CD4-positive, alpha-beta T cell treated with Interleukin-17A for 1 hour (primary cell): ENCODE data around the gene TTC1.
"Not testable (repeated sequence)": the region's sequence is repeated elsewhere in the genome, so short reads cannot be mapped to it uniquely, and the experiment has no call there.

Source experiments
- DNase-seq: peaks from one replicate; pipeline ENCODE4 v3.0.0-alpha.2; 2020

Gene TTC1

GRCh38 chr5:160044391-160044804 lies 35.5 kb downstream of the TTC1 start:
- no peak for DNase-seq

DNA sequence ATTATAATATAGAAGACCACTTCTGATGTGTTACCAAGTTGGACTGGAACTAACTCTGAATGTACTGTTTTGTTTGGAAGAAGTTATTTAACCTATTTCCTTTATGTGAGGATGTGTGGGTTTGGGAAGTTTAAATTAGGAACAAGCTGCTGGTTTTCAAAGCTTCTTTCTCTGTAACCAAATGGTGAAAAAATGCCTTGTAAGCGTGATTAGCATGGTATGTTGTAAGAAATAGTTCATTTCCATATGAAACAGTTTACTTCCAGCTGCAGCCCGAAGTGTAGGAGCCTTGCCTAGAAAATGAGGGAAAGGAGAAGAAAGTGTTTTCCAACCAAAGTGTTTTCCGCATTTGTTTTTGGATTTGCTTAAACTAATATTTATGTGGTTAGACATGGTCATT lies 36.0 kb downstream of the TTC1 start:
- no peak for DNase-seq

DNA sequence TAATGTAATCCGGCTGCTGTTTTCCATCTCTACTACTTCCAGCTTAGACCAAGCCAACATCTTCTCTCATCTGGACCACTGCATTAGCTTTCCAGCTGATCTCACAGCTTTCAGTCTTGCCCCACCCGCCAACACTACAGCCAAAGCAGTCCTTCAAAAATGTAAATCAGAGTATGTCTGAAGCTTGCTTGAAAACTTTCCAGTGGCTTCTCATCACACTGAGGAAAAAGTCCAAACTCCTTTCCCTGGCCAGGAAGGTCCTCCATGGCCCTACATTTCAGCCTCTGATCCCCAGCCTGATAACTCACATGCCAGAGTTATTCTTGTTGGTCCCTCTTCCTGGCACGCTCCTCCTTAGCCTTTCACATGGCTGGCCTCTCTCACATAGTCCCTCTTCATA lies 38.5 kb downstream of the TTC1 start:
- DNase-seq, result no peak

- DNase-seq, result no peak
These were observed 39.2 kb downstream of the TTC1 start for GRCh38 chr5:160048131-160048530.

GRCh38 chr5:160049099-160049498 lies 40.2 kb downstream of the TTC1 start:
- no peak for DNase-seq

- no peak for DNase-seq
These were observed 45.1 kb downstream of the TTC1 start for GRCh38 chr5:160054047-160054446.

- DNase-seq, result no peak
These were observed 45.9 kb downstream of the TTC1 start for GRCh38 chr5:160054831-160055230.

DNA sequence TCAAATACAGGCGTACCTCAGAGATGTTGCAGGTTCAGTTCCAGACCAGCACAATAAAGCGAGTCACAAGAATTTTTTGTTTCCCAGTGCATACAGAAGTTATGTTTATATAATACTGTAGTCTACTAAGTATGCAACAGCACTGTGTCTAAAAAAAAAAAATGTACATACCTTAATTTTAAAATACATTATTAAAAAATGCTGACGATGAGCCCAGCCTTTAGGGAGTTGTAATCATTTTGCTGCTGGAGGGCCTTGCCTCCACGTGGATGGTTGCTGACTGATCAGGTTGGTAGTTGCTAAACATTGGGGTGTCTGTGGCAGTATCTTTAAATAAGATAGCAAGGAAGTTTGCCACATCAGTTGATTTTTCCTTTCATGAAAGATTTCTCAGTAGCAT lies 48.3 kb downstream of the TTC1 start:
- no peak for DNase-seq

GRCh38 chr5:160060001-160060400 lies 51.1 kb downstream of the TTC1 start:
- no peak for DNase-seq

DNA sequence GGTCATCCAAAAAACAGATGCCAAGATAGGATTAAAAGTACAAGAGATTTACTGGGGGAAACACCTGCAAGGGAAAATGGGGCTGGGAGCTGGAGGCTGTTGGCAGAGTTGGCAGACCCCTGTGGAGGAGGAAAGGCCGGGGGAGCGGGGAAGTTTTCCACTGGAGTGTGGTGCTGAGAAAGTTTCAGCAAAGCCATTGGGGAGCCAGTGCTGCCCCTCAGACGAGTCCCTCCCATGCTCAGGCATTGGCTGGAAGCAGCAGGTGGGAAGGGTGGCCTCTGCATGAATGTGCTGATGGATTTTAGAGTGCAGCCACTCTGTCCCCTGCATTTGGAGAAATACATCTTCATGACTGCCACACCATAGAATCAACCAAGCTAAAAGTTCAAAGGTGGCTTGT lies 52.8 kb downstream of the TTC1 start:
- DNase-seq, result no peak

DNA sequence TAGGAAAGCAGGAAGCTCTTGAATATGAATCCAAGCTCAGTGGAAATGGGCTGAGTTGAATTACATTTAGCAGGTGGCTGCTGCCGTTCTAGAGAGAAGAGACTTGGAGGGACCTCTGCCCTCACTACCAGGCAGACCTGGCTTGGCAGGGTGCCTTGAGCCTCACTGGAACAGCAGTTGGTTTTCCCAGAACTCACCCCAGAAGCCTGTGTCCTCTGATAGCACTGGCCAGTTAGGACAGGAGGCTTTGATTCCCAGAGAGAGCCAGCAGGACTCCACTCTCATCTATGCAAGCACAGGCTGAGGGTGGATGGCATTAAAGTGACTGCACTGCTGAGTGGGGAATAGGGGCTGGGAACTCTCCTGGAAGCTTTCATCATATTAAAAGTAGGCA lies 55.5 kb downstream of the TTC1 start:
- no peak for DNase-seq

DNA sequence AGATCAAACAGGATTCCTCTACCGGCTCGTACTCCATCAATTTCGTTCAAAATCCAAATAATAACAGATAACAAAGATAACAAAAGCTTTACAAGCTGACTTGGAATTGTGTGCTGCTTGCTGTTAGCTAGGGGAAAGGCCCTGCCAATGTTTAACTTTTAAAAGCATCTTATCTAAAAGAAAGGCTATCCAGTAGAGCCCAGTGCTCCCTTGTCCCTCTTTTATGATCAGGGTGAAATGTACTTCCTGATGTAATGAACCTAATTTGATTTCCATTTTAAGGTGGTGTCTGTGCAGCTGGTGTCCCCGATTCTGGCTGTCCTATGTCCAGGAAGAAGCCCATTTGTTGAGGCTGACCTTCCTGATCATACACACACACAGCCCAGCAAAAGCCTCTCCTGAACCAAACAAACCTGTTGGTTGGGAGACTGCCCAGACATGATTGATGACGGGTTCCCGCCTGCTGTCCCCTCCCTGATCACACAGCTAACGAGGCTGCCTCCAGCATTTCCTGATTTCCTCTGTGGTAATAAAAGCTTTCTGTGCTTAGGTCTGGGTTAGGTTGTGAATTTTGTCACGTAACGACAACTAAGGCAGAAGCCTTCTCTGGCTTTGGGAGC lies 56.2 kb downstream of the TTC1 start:
- DNase-seq, result no peak

DNA sequence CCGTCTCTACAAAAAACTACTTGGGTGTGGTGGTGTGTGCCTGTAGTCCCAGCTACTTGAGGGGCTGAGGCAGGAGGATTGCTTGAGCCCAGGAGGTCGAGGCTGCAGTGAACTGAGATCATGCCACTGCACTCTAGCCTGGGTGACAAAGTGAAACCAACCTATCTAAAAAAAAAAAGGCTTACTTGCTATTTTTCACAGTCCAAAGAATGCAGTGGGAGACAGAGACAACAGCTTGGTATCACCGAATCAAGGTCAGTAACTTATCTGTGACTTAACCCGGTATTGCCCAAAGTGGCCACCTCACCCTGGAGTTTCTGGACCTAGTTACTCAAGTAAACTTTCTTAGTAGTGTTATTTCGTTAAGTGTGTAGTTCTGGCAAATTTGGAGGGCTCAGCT lies 60.2 kb downstream of the TTC1 start:
- DNase-seq, result not testable (repeated sequence)

GRCh38 chr5:160071516-160071915 lies 62.6 kb downstream of the TTC1 start:
- no peak for DNase-seq

DNA sequence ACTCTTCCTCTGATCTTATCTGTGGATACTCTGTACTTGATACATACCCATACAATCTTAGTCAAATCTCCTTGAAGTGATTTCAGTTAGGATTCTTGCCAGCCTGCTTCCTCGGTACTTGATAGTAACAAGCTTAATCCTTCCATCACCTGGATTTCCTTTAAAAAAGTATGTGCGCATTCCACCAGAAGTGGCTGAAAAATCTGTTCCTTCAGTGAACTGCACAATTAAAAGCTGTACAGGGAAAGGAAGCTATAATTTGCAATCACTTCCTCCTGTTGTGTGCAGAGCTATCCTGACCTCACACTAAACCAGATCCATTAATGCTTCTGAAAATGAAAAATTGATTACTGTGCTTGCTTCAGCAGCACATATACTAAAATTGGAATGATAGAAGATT lies 63.0 kb downstream of the TTC1 start:
- no peak for DNase-seq

GRCh38 chr5:160075073-160075472 lies 66.1 kb downstream of the TTC1 start:
- DNase-seq, result no peak

DNA sequence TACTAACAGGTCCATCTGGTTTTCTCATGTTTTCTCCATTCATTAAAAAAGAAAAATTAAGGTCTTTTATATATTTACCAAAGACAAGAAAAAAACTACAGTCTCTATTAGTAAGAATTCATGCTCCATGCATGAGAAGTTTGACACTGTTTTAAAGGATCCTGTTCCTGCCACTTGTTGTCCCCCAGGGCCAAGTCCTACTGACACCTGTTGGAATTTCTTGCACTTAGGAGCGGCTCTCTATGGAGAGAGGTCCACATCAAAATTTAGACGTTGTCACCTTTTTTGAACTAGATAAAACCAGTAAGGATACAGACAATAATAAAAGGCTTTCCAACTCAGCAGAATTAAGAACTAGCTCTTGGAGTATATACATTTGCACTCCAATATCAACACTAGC lies 68.1 kb downstream of the TTC1 start:
- no peak for DNase-seq

DNA sequence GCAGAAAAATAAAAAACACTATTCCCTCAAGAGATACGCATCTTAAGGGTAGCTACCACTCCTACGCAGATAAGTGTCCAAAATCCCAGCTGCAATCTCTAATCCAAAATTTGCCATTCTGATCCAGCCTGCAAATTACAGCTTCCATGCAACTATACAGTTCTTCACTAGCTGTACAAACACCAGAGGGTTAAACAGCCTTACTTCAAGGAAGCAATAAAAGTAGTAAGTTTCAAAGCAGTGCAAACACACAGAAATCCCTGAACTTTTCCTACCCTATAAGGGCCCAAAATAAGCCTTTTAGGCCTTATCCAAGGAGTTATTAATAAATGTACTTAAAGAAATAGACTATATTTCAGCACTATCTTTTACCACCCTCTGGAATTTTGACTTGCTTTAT lies 70.8 kb downstream of the TTC1 start:
- no peak for DNase-seq

DNA sequence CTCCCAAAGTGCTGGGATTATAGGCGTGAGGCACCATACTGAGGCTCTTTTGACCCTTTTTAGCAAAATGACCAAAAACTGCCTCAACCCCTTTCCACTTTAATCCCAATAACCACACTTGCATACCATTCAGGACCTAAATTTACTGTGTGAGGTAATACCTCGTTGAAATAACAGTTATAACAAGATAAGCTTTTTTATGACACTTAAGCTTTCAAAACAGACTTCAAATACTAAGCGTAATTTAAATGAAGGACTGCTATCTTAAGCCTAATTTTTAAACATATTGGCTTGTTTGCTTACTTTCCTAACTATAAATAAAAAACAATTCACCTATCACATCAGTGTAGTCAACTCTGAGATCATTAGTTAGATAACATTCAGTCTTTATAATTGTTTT lies 72.6 kb downstream of the TTC1 start:
- no peak for DNase-seq

GRCh38 chr5:160082614-160083500 lies 73.9 kb downstream of the TTC1 start:
- no peak for DNase-seq

DNA sequence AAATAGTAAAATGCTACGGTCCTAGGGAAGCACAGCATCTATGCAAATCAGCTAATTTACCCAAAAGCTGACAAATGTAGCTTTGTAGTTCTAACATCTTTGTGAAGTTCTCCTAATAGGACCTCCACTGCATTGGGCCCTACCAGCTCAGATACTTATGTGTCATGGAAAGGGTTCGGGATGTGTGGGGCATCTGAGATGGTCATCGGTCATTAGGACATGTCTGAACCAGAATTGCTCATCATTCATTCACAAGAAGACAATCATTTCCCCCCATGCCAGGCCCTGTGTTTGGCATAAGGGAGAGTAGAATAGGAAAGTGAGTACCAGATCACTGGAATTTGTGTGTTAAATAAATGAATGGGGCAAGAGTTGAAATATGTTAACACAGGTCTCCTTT lies 74.6 kb downstream of the TTC1 start:
- no peak for DNase-seq

- no peak for DNase-seq
These were observed 75.2 kb downstream of the TTC1 start for GRCh38 chr5:160084144-160084543.

GRCh38 chr5:160087199-160087598 lies 78.3 kb downstream of the TTC1 start:
- no peak for DNase-seq

GRCh38 chr5:160088805-160089204 lies 79.9 kb downstream of the TTC1 start:
- no peak for DNase-seq

GRCh38 chr5:160089531-160089930 lies 80.6 kb downstream of the TTC1 start:
- DNase-seq, result no peak
